Ascending aorta (tissue), 2 donors: Measurements from ENCODE around the gene ASB1. TPM values are rescaled to one million over a fixed set of nuclear protein-coding genes. Genes with fewer than 3 reads are reported as not detected.
A peak's percentile ranks its signal among the peaks of the same experiment; 100 is the strongest.

Experiments used
- DNase-seq, 2 donors: peaks; one replicate each; pipeline ENCODE4 v3.0.0-alpha.2; 2019; ENCODE audit warnings: low spot score in 2 of 2
- H3K27ac ChIP-seq, 2 donors: fragments of 200-600 bp; sonication (generic); one replicate each; pipeline ENCODE4 v1.5.1; 2016 to 2017; ENCODE audit warnings: mild to moderate bottlenecking in 1 of 2
- H3K27me3 ChIP-seq: fragments of 200-600 bp; sonication (generic); one replicate; pipeline ENCODE4 v1.5.1; 2017
- H3K36me3 ChIP-seq, 2 donors: fragments of 200-600 bp; sonication (generic); one replicate each; pipeline ENCODE4 v1.5.1; 2016
- H3K4me1 ChIP-seq, 2 donors: fragments of 200-600 bp; sonication (generic); one replicate each; pipeline ENCODE4 v1.5.1; 2016 to 2017; ENCODE audit warnings: mild to moderate bottlenecking in 1 of 2
- H3K4me3 ChIP-seq, 2 donors: fragments of 200-600 bp; sonication (generic); one replicate each; pipeline ENCODE4 v1.5.1; 2016 to 2017; ENCODE audit warnings: mild to moderate bottlenecking in 1 of 2
- H3K9me3 ChIP-seq, 2 donors: fragments of 200-600 bp; sonication (generic); one replicate each; pipeline ENCODE4 v1.5.1; 2016
- CTCF ChIP-seq, 3 experiments: fragments of 200-600 bp in 2 of 3; fragments of 450-650 bp in 1 of 3; sonication (generic) in 2 of 3; IDR thresholded peaks; one replicate each; pipeline ENCODE4 v1.5.1; 2016 to 2019; ENCODE audit warnings: antibody characterized with exemption in 3 of 3, mild to moderate bottlenecking in 1 of 3, moderate library complexity in 1 of 3
- intact Hi-C: fragments of 100-400 bp; cut with DNase I; formaldehyde crosslinking; loops from one replicate; pipeline ENCODE4 v1.15.1; 2023
- total RNA-seq: library from RNA; depleted of rRNA; stranded (reverse); fragments of >200 nt; gene quantifications from one replicate; pipeline ENCODE4 v1.1.0, GENCODE V29; 2016

Gene ASB1
- total RNA-seq, 1 donor from 2014 or later = 32.5 TPM

- intact Hi-C loops = no loop called here
- no peak for DNase-seq
- peaks cover 61 to 73% of the 10 kb centered on the region in 2 donors for H3K36me3 ChIP-seq
- H3K4me3 ChIP-seq = no peak overlapping the region
- no peaks in the 10 kb centered on the region for H3K4me1 ChIP-seq
- no peak overlapping the region for H3K27ac ChIP-seq
- H3K9me3 ChIP-seq = no peaks in the 10 kb centered on the region
- H3K27me3 ChIP-seq = no peaks in the 10 kb centered on the region
- TF ChIP-seq CTCF (IDR thresholded peaks at IDR 0.05) = no peak
Measured at GRCh38 chr2:238449909-238450417, 23.2 kb downstream of the ASB1 start.

DNA sequence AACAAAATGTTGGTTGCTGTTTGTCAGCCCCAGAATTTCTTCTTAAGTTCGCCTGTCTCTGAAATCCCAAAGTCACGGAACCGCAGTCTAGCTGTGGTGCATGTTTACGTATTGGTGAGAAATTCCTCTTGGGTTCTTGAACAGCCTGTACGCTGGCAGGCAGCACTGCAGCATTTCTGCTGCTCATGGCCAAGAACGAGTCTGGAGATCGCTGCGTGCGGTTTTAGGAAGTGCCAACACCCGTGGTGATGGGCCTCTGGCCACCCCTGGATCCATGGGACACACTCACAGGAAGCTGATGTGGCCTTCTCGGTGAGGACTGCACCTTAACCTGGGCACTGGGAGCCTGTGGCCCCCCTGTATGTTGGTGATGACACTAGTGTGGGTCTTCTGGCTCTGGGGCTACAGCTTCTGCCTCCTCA lies 23.7 kb downstream of the ASB1 start:
- TF ChIP-seq CTCF (IDR thresholded peaks at IDR 0.05) = no peak
- H3K36me3 ChIP-seq = peaks cover 56 to 68% of the 10 kb centered on the region in 2 donors
- no peaks in the 10 kb centered on the region for H3K4me1 ChIP-seq
- DNase-seq = no peak
- no peak overlapping the region for H3K27ac ChIP-seq
- intact Hi-C loops = no loop called here
- H3K4me3 ChIP-seq = no peak overlapping the region
- no peaks in the 10 kb centered on the region for H3K9me3 ChIP-seq
- no peaks in the 10 kb centered on the region for H3K27me3 ChIP-seq

DNA sequence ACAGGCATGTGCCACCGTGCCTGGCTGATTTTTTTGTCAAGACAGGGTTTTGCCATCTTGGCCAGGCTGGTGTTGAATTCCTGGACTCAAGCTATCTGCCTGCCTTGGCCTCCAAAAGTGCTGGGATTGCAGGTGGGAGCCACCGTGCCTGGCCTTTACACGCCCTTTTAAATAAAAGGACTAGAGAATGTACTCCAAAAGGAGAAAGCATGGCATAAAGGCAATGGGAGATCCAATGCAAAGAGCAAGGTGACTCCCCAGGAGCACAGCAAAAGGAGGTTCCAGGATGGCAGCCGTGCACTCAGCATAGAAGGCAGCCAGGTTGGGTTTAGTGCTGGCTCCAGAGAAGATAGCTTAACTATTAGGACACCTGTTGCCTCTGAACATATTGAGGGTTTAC lies 27.1 kb downstream of the ASB1 start:
- no peak overlapping the region for H3K27ac ChIP-seq
- peaks cover 0 to 2% of the 10 kb centered on the region in 2 donors for H3K4me1 ChIP-seq
- no peak for TF ChIP-seq CTCF (IDR thresholded peaks at IDR 0.05)
- DNase-seq = no peak
- no peaks in the 10 kb centered on the region for H3K9me3 ChIP-seq
- H3K36me3 ChIP-seq = peaks cover 24 to 34% of the 10 kb centered on the region in 2 donors
- H3K27me3 ChIP-seq = no peaks in the 10 kb centered on the region
- intact Hi-C loops = no loop called here
- no peak overlapping the region for H3K4me3 ChIP-seq

- no peak for TF ChIP-seq CTCF (IDR thresholded peaks at IDR 0.05)
- Histone ChIP-seq H3K36me3 (peaks cover 8 to 11% of the 10 kb centered on the region in 2 donors), H3K27ac (no peak overlapping the region), H3K27me3 (no peaks in the 10 kb centered on the region), H3K4me1 (peaks cover 6 to 7% of the 10 kb centered on the region in 2 donors), H3K4me3 (no peak overlapping the region), H3K9me3 (no peaks in the 10 kb centered on the region)
- DNase-seq = no peak
- intact Hi-C loops = no loop called here
Measured at GRCh38 chr2:238456449-238456848, 29.7 kb downstream of the ASB1 start.

DNA sequence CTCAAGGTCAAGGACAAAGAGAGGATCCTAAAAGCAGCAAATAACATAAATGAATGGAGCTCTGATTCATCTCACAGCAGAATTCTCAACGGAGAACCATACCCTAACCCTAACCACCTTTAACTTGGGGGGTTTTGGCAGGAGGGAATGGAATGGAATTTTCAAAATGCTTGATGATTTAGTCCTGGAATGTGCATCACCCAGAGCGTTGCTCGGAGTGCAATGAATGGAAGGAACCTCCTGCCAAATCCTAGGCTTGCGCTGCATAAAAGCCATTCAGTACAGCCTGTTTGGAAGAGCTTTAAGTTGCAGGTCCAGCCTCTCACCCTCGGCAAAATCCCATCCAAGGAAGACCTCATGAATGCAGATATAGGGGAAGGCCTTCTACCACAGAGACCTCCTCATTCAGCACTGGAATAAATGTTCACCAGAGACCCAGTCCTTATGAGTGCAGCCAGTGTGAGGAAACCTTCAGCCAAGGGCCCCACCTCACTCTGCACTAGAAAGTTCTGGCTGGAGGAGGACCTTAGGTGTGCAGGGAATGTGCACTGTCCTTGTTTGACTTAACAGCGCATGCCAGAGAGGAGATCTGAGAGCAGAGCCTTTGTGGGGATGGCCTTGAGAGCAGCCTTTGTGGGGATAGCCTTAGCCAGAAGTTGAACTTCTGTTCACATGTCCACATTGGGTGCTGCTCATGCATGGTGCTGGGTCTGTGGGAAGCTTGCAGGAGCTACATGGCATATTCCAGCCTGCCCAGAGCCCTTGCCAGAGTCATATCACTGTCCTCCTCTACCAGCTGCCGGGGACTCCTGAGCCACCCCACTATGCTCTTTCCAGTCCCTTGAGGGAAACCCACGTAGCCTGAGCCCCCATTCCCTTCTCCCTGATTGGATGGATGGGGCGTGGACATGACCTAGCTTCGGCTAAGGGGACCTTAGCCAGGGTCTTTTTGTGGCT lies 30.5 kb downstream of the ASB1 start:
- TF ChIP-seq CTCF (IDR thresholded peaks at IDR 0.05) = no peak
- H3K27me3 ChIP-seq = no peaks in the 10 kb centered on the region
- H3K9me3 ChIP-seq = no peaks in the 10 kb centered on the region
- H3K4me1 ChIP-seq = peaks cover 6 to 7% of the 10 kb centered on the region in 2 donors
- H3K36me3 ChIP-seq = peaks cover under 1 to 6% of the 10 kb centered on the region in 2 donors
- H3K4me3 ChIP-seq = no peak overlapping the region
- intact Hi-C loops = no loop called here
- no peak for DNase-seq
- H3K27ac ChIP-seq = peak overlapping the region in 1 of 2 donors; percentile 81
